ENCODE measurements around the gene GNAI3.
A peak's percentile ranks its signal among the peaks of the same experiment; 100 is the strongest.

Gene GNAI3

DNA sequence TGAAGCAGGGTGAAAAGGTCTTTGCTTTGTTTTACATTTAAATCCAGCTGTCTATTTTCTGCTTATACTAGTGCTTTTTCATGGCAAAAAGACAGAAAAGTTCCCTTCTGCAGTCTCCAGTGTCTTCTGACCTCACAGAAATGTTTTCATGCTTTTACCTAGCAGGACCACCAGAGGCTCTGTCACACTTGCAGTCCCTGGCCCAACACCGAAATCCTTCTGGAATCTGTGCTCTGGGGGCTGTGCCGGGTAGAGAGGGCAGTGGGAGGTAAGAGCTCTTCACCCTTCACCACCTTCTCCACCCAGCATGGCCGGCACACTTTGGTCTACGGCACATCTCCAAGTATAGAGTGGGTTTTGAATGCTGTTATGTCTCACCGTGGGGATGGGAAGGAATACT lies 50.2 kb downstream of the GNAI3 start:
- DNase-seq, result no peak

DNA sequence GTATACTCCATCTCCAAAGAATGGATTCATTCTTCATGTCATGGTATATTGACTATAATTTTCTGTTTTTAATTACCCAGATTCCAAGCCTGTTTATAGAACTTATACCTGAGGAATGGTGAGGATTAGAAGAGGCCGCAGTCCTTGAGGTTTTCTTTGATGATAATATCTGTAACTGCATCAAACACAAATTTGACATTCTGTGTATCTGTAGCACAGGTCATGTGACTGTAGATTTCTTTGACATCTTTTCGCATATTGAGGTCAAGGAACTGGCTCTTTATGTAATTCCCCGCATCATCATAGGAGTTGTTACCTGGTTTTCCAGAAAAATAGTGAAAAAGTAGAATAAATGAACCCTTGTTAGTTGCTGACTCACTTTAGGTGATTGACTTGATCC lies 54.8 kb downstream of the GNAI3 start:
- no peak for DNase-seq

DNA sequence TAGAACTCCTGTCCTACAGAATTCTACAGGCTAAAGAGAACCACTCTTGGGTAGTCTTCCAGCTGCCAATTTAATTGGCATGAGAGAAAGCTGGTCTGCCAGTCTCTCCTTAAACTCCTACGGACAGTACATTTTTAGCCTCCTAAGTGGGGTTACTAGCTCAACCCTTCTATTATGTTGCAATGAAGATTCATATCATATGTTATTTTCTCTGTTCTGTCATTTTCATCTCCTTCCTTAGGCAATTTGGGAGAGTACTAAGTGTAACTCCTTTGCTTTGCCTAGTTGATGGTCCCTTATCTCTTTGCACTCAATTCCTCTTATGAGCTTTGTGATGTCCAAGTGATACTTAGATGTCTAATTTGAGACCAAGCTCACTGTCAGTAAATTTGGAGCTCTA lies 57.0 kb downstream of the GNAI3 start:
- no peak for DNase-seq

DNA sequence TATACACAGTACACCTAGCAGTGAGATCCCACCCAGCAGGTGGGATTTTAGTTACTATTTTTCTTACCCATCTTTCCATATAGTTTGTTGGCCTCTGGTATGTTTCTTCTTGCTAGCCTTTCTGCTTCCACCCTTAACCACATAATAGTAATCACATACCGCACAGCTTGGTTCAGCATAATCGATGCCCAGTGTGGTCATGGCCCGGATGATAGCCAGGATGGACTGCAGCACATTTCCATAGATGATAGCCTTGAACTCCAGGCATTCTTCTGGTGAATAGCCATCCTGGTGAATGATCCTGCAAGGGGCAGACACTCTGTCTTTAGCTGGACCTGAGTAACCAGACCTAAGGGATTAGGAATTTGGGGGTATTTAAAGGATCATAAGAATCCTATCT lies 61.5 kb downstream of the GNAI3 start:
- no peak for DNase-seq

DNA sequence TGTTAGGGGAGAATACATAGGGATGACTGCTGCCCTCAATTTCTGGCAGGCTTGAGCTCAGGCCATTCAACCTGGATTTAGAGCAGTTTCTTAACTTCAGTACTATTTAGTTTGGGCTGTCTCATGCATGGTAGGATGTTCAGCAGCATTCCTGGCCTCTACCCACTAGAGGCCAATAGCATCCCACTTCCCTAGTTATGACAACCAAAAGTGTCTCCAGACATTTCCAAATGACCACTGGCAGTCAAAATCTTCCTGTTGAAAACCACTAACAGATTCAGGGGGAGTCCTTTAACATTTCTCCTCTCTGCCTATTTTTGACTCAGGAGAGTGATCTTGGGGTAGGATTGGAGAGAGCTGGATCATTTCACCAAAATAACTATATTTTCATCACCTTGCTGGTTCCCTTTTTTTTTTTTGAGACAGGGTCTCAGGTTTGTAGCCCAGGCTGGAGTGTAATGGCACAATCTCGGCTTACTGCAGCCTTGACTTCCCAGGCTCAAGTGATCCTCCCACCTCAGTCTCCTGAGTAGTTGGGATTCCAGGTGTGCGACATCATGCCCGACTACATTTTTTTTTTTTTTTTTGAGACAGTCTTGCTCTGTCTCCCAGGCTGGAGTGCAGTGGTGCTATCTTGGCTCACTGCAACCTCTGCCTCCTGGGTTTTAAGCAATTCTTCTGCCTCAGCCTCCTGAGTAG lies 62.3 kb downstream of the GNAI3 start:
- no peak for DNase-seq

DNA sequence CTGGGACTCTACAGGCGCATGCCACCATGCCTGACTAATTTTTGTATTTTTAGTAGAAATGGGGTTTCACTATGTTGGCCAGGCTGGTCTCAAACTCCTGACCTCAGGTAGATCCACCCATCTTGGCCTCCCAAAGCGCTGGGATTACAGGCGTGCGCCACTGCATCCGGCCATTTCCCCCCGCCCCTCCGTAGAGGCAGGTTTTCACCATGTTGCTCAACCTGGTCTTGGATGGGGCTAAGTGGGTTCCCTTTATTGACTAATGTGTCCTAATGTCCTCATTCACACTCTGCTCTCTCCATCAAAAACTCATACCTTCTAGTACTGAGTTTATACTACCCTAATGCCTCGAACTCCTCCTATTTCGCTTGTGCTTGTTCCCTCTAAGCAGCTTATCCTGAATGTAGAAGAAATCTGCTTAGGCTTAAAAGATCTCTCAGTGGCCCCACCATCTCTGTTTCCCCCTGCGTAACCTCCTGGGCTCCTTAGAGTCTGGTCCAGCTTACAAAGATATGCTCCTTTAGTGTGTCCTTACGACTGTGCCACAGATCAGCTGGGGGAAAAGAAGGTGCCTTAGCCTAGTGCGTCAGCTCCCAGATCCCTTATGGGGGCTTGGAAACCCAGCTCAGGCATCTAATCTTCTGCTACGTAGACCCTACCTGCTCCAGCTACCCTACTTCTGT lies 63.0 kb downstream of the GNAI3 start:
- no peak for DNase-seq

DNA sequence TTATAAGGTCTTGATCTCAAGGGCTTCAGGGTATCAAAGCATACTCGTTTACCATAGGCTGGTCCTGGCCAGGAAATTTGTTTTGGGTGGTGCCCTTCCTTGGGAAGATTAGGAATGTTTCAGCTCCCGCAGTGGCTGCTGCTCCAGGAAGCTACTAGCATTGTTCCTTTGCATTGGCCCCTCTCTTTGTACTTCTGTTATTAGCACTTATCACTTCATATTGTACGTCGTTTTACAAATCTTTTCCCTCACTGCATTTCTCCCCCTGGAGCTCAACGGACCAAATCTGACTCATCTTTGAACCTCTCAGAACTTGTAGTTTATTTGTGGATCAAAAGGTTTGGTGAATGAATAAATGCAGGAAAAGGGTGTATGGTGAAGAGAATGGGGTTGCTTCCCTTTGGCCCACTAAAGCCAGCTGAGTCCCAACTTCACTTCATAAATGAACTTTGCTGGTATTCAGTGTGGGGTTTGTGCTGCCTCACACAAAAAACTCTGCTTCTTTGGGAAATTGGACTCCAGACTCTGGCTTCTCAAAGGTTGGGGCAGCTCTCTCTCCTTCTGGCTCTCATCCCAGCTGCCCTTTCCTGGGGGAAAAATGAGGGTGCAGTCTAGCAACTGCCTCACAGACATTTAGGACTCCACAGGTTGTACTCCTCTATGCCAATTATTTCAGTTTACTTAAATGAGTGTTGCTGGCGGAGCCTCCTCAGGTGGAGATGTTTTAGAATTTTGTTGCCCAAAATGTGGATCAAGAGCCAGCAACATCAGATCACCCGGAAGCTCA lies 65.1 kb downstream of the GNAI3 start:
- no peak for DNase-seq

DNA sequence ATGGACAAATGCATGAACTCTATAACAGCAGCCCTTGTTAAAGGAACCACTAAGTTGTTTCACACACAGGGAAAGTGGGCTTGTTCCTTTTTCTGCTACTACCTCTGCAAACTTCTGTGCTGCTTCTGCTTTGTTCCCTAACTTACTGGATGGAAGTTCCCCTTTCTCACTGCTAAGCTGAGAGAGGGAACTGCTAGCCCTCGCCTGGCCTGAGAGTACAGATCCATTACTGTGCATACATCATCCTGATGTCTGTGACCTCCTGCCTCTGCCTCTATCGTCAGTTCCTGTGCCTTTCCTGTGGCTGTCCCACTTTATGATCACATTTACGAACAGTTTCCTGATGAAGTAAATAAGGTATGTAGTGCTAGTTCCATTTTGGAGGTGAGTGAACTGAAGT lies 67.5 kb downstream of the GNAI3 start:
- DNase-seq, result no peak

DNA sequence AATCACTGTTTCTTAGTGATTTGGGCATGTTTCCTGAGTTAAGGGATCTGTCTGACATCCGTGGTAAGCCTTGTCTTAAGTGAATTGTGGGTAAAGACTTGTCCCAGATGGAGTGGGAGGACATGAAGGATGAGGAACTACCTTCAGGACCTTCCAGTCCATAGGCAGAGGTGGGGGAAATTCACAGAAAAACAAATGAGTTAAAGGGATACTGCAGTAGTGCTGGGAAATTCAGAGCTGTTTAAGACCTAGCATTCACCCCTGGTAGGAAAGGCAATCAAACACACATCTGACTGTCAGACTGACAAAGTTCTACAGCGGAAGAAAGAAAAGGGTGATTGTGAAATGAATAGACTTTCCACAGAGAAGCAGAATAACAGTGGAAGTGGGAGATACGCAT lies 68.0 kb downstream of the GNAI3 start:
- DNase-seq, result no peak

DNA sequence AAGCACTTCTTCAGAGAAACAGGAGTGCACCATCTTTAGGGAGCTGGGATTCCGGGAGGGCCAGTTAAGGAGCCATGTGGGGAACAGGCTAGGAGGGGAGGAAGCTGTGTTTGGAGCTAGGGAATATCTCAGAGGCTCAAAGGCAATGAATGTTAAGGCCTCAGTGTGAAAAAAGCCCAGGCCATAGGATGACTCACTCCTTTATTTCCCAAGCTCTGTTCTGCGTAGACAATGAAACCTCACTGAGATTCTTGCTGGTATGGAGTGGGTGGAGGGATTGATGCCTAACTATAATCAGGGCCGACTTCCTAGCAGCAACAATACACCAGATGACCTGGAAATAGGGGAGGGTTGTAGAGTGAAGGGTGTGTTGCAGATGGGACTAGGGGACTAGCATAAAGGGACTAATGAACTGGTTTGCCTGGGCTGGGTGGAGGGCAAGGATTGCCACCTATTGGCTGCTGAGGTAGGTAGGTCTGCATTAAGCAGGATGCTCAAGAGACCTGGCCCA lies 68.9 kb downstream of the GNAI3 start:
- no peak for DNase-seq

DNA sequence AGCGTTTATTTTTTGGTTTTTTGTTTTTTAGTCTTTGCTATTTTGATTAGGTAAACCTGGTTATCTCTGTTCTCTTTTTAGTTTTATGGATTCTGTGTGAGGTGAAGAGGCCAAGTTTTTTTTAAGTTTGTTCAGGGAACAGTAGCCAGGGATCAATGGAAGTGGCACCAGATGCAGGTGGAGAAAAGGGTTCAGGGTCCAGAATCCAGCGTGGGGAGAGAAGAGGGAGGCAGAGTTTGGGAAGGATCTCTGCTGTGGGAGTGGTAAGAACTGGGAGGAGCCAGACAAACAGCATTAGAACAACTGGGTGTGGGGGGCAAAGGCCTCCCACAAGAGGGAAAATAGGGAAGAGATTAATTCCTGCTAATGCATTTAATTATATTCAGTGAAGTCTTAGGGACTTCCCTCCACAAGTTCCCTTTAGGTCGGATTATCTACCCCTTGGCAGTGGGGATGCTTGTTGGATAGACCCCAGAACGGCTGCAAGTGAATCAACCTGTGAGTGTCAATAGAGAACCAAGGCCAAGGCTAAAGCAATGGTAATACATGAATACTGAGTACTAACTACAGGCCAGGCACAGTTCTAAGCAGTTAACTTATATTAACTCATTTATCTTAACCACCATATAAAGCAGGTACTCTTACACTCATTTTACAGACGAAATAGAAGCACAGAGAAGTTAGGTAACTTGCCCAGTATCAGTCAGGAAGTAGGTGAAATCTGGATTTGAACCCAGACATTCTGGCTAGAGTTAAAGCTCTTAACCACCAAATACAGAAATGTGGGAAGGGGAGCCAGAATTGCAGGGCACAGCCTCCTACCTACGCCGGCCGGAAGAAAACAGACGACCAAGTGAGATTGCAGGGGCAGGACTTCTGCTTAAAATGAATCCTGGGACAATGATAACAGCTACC lies 70.5 kb downstream of the GNAI3 start:
- no peak for DNase-seq

DNA sequence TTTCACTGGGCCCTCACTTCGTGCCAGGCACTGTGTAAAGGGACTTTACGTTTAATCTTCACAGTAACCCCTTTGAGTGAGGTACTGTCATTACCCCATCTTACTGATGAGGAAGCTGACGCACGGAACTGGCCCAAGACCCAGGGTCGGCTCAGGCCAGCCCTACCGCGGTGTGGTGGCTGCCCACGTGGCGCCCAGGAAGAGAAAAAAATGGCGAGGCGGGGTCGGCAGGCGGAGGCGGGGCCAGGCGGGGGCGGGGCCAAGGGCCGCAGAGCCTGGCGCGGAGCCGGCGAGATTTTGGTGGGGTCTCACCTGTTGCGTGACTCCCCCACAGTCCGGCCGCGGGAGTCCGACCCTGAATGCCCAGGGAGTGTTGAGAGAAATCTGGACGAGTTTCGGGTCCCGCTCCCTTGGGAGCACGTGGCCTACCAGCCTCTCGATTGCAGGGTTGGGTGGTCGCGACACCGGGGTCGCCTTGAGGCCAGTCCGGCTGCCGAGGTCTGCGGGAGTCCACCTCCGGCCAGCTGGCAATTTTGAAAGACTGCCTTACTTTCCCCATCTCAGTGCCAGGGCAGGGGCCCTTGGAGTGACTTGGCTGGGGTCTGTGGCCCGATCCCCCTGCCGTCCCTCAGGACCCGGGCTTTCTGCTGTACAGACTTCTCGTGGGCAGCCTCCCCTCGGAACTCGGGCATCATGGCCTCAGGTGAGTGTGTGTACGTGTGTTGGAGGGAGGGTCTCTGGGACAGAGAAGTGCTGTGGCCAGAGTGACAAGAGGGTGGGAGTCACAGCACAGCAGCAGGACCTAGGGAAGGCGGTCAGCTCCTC lies 71.4 kb downstream of the GNAI3 start, which contains the start of the genes AMPD2 and GNAT2:
AMPD2 (plus strand) TSS at position 262 of the 825 bp plus-strand sequence. CDS start 1,339 bp downstream, outside the sequence.
GNAT2 (minus strand) TSS at position 41 of the 825 bp plus-strand sequence. CDS start 6,746 bp downstream, outside the sequence.
- peak; percentile 16 to 57 for DNase-seq

DNA sequence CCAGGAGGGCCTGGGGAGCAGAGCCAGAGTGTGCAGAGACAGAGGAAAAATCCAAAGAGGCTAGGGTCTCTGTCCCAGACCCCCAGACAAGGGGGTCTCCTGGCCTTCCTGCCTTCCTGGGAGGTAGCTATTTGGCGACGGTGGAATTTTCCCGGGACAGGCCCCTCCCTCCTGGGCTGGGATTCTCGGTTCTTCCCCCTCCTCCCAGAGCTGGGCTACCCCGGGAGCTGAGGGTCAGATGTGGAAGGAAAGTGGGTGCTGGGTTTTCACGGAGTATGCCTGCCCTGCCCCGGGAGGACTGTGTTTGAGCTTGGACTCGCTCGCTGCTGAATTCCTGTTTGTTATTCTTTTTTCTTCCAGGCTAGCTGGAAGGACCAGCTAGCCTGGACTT lies 72.0 kb downstream of the GNAI3 start:
- no peak for DNase-seq

DNA sequence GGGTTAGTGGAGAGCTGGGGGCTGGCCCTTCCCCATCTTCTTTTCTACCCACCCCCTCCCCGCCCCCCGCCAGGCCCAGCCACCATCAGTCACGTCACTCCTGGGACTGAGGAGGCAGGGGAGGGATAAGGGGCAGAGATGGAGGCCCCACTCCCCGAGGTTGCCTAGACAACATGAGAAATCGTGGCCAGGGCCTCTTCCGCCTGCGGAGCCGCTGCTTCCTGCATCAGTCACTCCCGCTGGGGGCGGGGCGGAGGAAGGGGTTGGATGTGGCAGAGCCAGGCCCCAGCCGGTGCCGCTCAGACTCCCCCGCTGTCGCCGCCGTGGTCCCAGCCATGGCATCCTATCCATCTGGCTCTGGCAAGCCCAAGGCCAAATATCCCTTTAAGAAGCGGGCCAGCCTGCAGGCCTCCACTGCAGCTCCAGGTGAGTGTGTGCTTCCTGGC lies 72.4 kb downstream of the GNAI3 start:
- peak; percentile 68 to 72 for DNase-seq

DNA sequence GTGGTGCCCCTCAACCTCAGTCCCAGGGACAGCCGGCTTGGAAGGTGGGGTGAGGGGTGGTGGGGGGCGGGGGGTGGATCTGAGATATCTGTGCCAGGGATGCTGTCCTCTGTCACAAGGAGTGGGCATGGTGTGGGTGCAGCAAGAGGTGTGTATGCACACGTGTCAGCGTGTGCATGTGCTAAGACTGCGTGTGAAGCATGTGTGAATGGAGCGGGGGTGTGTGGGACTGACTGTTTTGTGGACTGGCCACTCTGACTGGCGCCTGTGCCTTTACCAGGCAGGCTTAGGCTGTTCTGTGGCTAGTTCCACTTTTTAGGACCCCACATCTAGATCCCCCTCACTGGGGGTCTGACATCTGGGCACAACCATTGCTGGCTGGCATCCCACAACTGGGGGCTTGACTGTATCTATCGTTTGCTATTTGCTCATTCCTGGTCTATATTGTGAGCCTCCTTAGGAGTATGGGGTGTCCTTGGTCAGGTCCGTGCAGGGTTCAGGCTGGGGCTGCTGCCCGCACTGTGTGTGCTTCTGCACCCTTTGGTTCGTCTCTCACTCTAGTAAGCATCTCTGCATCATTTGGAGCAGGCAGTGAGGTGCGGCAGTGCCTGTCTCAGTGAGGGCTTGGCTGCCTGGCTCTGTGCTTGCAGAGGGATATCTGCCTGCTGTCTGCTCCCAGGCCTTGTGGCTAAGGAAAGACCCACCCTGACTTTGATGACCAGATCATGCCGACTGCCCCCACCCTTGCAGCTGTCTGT lies 73.1 kb downstream of the GNAI3 start:
- DNase-seq, result no peak

DNA sequence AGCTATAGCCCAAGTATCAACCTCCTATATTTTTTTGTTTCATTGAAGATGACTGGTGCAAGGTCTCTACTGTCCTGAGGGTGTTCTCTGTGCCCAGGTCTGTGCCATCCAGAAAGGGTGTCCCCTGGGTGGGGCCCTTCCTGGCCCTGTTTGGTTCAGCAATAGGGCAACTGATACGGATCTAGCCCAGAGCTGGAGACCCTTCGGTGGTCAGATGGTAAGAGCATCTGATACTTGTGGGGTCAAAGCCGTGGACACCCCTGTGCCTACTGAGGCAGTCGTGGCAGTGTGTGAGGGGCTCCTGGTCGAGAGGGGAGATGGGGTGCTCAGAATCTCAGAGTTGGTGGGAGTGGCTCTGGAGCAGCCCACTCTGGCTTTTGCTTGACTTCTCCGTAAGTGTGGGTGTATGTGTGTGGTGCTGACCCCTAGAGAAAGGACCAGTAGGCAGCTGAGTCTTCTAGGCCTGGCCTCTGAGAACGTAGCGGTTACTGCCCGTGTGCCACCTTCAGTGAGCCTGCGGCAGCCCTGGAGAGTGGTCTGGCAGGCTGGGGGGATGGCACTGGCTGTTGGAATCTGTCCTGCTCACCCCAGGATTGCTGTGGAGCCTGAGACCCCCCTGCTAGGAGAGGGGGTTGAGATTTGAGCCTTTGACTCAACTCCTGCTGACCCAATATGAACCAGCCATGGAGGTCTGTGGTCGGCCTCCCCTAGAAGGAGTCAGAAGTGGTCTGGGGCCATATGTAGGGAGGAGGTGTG lies 73.9 kb downstream of the GNAI3 start:
- DNase-seq, result no peak

DNA sequence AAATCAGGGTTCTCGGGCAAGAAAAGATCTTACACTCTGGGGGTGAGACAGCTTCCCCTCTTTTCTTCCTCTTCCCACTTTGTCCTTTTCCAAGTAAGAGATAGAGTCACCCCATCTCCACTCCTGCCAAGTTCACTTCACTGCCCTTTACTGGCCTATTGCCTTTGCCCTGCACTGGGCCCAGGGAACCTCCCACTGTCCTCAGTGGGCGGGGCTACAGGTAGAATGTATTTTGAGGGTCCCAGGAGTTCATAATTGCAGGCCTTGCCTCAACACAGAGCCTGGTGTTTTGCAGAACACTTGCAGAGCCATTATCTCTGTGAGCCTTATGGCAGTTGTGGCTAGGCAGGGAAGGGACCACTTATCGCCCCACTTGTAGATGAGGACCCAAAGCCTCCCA lies 74.5 kb downstream of the GNAI3 start:
- DNase-seq, result no peak

DNA sequence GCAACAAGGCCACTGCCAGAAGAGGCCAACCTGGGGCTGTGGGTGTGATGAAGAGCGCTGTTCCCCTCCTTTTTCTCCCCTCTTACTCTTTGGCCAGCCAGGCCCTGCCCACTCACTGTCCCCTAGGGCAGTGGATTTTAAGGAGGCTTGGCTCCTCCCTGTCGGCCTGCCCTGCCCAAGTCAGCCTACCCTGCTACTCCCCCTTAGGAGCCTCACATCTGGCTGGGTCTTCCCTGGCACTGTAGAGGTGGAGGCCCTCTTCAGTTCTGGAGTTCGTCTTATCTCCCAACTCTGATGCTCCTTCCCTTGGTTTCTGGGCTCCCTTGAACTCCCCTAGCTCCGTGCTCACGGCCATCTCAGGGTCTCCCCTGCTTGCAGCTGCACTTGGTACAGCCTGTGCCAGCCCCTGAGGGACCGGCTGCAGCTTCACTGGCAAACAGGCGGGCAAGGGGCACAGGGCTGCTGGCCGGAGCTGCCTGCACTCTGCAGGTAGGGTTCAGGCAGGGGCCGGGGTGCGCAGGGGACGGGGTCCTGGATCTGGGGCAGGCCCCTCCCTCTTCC lies 75.3 kb downstream of the GNAI3 start:
- no peak for DNase-seq

DNA sequence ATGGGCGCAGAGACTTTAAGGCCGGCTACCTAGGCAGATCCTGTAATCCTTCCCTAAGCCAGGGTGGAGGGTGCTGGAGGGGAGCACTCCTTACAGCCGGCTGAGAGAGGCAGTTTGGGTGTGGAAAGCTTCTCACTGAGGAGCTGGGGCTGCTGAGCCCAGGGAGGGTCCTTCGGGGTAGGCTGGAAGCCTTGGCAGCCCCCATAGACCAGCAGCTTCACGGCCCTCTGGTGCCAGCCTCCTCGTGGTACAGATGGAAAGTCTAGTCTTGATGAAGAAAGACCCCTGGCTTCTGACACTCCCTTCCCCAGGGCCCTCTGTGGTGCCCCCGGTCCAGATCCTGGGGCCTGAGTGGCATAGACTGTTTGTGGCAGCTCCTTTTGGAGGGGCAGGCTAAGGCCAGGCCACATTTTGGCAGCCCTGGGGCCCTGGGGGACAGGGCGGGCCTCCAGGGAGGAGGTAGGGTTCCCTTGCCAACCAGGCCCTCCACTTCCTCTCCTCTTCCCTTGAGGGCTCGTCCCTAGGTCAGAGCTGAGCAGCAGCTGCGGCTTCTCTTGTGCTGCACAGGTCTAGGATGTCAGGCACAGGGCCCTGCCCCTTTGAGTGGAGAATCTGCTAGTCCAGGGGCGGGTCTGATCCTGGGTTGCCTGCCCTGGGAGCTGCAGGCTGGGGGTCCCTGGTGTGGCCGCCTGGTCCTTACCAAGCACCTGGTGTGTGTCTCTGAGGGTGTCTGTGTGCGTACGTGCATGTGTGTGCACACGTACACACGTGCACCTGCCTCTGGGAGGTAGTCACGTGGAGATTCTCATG lies 76.0 kb downstream of the GNAI3 start:
- no peak for DNase-seq

Measured in NCI-H1930 (cell line).